CD4-positive, alpha-beta T cell (primary cell): ENCODE data around the gene SYNCRIP. TPM values are rescaled to one million over a fixed set of nuclear protein-coding genes. Genes with fewer than 3 reads are reported as not detected.

Experiments used
- total RNA-seq, 174 experiments: library from RNA in 2 of 174; stranded (reverse) in 2 of 174; gene quantifications; one replicate each; pipeline ENCODE4 v1.2.3 and lab custom pipeline; 2021 to 2026

The SYNCRIP gene
- total RNA-seq, 2 experiments from 2014 or later: 53.2 to 58.3 TPM

Other genes starting within 250 kb of the SYNCRIP start
- 1 to 10 TPM; 2.7 to 3.3 TPM for gene NT5E, start 192.8 kb downstream of the SYNCRIP start, total RNA-seq
- 10 to 100 TPM; 30.8 to 31.5 TPM for gene SNX14, start 49.0 kb downstream of the SYNCRIP start, total RNA-seq